GM20000 (cell line): ENCODE measurements around the gene TRPC3.

Experiments
- DNase-seq: peaks from one replicate; pipeline ENCODE4 v3.0.0; 2012; ENCODE audit warnings: low spot score
- TF ChIP-seq, protein P1 (sequence below): IDR thresholded peaks from 2 replicates; pipeline ENCODE4 v1.5.1; 2012; ENCODE audit warnings: mild to moderate bottlenecking, control low read depth; ENCODE audit errors: extremely low read depth, missing control alignments

TRPC3 gene

DNA sequence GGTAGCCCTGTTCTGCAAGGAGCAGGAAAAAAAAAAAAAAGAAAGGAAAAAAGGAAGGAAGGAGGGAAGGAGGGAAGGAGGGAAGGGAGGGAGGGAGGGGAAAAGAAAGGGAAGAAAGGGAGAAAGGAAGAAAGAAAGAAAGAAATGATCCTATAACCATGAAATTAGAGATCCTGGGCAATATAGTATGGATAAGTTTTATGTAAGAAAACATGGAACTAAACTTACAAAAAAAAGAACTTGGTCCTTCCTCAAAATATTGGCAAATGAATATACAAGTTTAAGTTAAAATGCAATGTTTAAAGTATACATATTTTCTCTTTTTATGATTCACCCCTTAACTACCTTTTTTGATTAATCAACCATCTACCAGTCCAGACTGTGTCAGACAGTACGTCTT is 100.5 kb downstream of the TRPC3 start:
- TF ChIP-seq, protein P1, sequence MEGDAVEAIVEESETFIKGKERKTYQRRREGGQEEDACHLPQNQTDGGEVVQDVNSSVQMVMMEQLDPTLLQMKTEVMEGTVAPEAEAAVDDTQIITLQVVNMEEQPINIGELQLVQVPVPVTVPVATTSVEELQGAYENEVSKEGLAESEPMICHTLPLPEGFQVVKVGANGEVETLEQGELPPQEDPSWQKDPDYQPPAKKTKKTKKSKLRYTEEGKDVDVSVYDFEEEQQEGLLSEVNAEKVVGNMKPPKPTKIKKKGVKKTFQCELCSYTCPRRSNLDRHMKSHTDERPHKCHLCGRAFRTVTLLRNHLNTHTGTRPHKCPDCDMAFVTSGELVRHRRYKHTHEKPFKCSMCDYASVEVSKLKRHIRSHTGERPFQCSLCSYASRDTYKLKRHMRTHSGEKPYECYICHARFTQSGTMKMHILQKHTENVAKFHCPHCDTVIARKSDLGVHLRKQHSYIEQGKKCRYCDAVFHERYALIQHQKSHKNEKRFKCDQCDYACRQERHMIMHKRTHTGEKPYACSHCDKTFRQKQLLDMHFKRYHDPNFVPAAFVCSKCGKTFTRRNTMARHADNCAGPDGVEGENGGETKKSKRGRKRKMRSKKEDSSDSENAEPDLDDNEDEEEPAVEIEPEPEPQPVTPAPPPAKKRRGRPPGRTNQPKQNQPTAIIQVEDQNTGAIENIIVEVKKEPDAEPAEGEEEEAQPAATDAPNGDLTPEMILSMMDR, result no peak
- DNase-seq, result no peak

DNA sequence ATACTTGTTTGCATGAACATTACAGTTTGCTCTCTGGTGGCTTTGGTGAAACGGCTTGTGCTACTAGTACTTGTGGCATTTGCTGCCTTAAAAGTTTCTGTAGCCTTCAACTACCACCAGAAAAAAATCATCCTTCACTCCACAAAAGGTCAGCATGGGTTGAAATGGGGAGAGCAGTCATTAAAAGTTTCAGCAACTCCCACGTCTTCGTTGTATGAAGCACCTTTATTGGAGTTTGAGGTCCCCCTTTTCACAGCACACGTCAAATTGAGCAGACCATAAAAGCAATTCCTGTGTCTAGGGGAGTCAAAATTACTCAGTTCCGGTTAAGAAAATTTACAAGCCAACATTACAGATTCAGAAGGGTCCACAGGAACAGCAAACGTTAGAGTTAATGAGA is 105.2 kb downstream of the TRPC3 start:
- TF ChIP-seq, protein P1, result no peak
- no peak for DNase-seq

DNA sequence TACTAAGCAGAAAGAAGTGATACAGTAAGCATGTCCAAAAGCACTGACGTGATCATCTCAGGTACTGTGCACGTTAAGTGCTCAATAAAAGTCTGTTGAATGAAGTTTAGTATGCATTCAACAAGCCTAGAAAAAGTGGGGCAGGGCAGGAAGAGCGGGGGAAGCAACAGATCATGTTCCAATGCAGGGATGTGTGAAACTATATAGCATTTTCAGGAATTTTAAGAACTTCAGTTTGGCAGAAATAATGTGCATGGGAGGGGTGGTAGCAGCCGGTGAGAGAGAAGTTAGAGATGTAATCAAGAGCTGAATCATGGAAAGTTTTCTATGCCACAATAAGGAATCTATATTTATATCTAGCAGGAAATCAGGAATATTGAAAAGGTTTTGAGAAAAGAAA is 109.0 kb downstream of the TRPC3 start:
- no peak for DNase-seq
- TF ChIP-seq, protein P1, result no peak

DNA sequence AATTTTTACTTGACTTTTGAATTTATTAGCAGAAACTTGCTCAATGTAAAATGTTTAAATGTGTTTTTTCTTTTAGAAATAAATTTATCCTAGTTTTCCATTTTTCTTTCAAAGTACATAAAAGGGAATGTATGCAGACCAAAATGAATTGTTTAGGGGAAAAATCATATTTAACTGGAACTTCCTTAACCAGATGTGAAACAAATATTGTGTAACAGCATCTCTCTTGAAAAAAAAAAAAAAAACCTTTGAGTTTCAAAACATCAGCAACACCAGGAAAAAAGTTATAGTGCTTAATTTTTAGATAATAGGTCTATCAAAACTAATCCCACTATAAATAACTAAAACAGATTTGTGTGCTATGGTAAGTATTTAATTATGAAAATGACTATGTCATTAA is 113.7 kb downstream of the TRPC3 start:
- TF ChIP-seq, protein P1, result no peak
- no peak for DNase-seq

DNA sequence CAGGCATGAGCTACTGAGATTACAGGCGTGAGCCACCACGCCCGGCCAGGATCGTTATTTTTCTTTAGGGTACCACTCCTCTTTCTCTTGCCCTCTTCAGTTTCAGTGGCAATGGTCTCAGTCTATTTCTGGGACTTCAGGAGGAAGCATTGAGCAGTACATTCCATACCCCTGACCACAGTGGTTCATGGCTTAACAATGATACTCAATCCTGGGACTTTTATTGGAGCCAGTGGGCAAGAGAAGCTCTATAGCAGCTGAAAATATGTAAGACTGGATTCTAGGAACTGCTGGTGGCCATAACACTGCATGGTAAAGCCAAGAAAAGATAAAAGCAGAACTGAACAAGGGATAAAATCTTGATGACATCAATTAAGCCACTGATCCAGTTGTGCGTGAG is 122.3 kb downstream of the TRPC3 start:
- DNase-seq, result no peak
- TF ChIP-seq, protein P1, result no peak
